Cardiac fibroblast (primary cell): ENCODE measurements around the gene COTL1.
"Not testable (repeated sequence)": the region's sequence is repeated elsewhere in the genome, so short reads cannot be mapped to it uniquely, and the experiment has no call there.

ENCODE experiments used
- DNase-seq, 2 donors: peaks; one replicate each; pipeline versions ENCODE4 v3.0.0 to v3.0.0-alpha.2; 2010; ENCODE audit warnings: low read depth in 2 of 2
- H3K4me3 ChIP-seq, 2 donors: replicated peaks in 1 of 2; 1 replicate in 1 of 2; 2 replicates in 1 of 2; pipeline ENCODE4 v1.5.1; 2011; ENCODE audit warnings: low read depth in 2 of 2, low read length in 2 of 2, mild to moderate bottlenecking in 2 of 2, moderate library complexity in 1 of 2
- CTCF ChIP-seq: IDR thresholded peaks from one replicate; pipeline ENCODE4 v1.5.1; 2011; ENCODE audit warnings: low read depth, mild to moderate bottlenecking, low read length, inconsistent platforms

The COTL1 gene

DNA sequence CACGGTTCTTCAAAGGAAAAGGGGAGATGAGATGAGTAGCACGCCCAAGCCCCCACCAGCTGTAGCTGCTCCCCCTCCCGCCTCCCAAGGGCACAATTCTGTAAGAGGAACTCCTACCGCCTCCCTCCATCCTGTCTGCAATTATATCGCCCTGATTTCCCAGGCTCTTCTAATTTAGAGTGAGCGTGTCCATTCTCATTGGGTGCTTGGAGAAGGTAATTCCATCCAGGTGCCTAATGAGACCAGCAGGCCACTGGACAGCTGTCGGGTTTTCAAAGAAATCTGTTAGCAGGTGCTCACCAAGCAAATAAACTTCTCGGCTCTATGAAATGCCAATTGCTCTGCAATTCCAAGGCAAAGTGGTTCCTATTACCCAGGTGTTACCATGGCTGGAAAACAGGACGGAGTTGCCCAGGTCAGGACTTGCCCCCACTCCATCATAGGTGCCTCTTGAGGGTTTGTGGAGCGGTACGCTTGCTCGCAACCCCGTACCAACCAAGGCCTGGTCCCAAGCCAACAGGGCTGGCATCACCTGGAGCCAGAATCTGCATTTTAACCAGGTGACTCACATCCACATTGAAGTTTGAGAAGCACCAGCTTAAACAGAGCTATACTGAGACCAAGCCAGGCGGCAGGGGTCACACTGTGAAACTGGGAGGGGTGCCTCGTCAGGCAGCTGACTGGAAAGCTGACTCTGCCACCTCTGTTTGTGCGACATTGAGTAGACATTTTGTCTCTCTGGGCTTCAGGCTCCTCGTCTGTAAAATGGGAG, 97.0 kb downstream of the COTL1 start:
- TF ChIP-seq CTCF: no peak
- no peak for DNase-seq
- H3K4me3 ChIP-seq: no peak overlapping the region

DNA sequence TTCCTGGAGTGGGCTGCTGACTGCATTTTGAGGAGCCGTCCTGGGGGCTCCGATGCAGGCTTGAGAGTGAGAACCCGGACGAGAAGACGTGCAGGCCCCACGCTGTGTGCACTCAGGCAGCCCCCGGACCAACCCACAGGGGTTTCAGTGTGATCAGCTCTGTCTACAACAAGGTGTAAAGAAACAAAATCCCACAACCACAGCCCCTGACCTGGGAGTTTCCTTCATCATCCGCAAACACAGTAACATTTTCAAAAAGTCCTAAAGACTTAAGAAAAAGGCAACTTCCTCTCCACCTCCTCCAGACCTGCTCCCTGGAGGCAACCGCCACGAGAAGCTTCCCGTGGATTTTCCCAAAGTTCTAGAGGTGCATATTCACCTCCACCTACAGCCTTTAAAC, 98.0 kb downstream of the COTL1 start:
- no peak for DNase-seq
- H3K4me3 ChIP-seq: no peak overlapping the region
- no peak for TF ChIP-seq CTCF

DNA sequence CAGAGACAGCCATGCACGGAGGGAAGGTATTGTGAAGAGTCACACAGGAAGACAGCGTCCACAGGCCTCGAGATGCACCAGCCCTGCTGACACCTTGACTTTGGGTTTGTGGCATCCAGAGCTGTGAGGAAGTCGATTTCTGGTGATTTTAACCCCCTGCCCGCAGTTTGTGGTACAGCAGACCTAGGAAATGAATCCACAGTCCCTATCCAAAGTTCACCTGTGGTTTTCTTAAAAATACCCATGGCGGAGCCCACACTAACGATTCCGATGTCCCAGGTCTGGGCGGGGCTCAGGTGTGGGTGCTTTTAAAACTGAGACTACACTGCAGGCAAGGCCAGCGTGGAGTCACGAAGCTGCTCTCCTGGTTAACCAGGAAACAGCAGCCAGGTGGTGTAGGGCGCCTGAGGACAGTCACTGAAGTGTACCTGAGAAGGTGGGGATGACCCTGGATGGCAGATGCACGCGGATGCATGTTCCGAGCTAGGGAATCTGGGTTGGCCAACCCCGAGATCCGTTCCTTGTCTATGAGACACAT, 99.0 kb downstream of the COTL1 start:
- no peak overlapping the region for H3K4me3 ChIP-seq
- DNase-seq: no peak

DNA sequence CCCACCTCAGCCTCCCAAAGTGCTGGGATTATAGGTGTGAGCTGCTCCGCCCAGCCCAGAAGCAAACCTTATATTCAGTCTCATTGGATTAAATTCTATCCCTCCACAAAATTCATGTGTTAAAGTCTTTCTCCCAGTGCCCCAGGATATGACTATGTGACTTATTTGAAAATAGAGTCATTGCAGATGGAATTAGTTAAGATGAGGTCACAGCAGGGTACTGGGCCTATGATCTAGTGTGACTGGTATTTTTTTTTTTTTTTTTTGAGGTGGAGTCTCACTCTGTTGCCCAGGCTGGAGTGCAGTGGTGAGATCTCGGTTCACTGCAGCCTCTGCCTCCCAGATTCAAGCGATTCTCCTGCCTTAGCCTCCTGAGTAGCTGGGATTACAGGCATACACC, 99.7 kb downstream of the COTL1 start:
- DNase-seq: peak in 1 of 2 donors; percentile 79
- H3K4me3 ChIP-seq: not testable (repeated sequence)

More for the DNA sequence above, 99.0 kb downstream of the COTL1 start:
- TF ChIP-seq CTCF: no peak

- TF ChIP-seq CTCF: no peak
These were observed 100.5 kb downstream of the COTL1 start for GRCh38 chr16:84517366-84517765.

More at GRCh38 chr16:84517366-84517765, 100.5 kb downstream of the COTL1 start:
- no peak for DNase-seq
- H3K4me3 ChIP-seq: no peak overlapping the region
